ENCODE data around the gene OSBPL2. TPM values are rescaled to one million over a fixed set of nuclear protein-coding genes. Genes with fewer than 3 reads are reported as not detected.

The OSBPL2 gene
- total RNA-seq, 1 donor from 2014 or later, result 29.2 TPM

GRCh38 chr20:62288535-62289105 is 50.3 kb downstream of the OSBPL2 start:
- Mint-ChIP-seq H3K4me3 (no peak overlapping the region), H3K27me3 (no peaks in the 10 kb centered on the region)
- intact Hi-C loops (cut with micrococcal nuclease), result no loop called here

GRCh38 chr20:62289131-62289530 is 50.8 kb downstream of the OSBPL2 start:
- intact Hi-C loops (cut with micrococcal nuclease), result no loop called here
- no peak for DNase-seq
- H3K27me3 Mint-ChIP-seq, result no peaks in the 10 kb centered on the region
- no peak overlapping the region for H3K27ac Mint-ChIP-seq
- H3K4me3 Mint-ChIP-seq, result no peak overlapping the region
- peaks cover 19% of the 10 kb centered on the region for H3K36me3 Mint-ChIP-seq (ENCODE audit: low read depth)
- peaks cover 3% of the 10 kb centered on the region for H3K4me1 Mint-ChIP-seq
- no peaks in the 10 kb centered on the region for H3K9me3 Mint-ChIP-seq

More at GRCh38 chr20:62288535-62289105, 50.3 kb downstream of the OSBPL2 start:
- Mint-ChIP-seq H3K9me3 (no peaks in the 10 kb centered on the region), H3K36me3 (ENCODE audit: low read depth) (peaks cover 19% of the 10 kb centered on the region), H3K27ac (no peak overlapping the region), H3K4me1 (peaks cover 3% of the 10 kb centered on the region)
- no peak for DNase-seq

- no peak for DNase-seq
- H3K36me3 Mint-ChIP-seq (ENCODE audit: low read depth), result peaks cover 18% of the 10 kb centered on the region
- no peak overlapping the region for H3K4me3 Mint-ChIP-seq
- peaks cover 3% of the 10 kb centered on the region for H3K4me1 Mint-ChIP-seq
- no peak overlapping the region for H3K27ac Mint-ChIP-seq
- H3K9me3 Mint-ChIP-seq, result no peaks in the 10 kb centered on the region
- no peaks in the 10 kb centered on the region for H3K27me3 Mint-ChIP-seq
- intact Hi-C loops (cut with micrococcal nuclease), result no loop called here
Observed at GRCh38 chr20:62289898-62290297, 51.6 kb downstream of the OSBPL2 start.

- H3K4me1 Mint-ChIP-seq, result peaks cover 3% of the 10 kb centered on the region
- H3K36me3 Mint-ChIP-seq (ENCODE audit: low read depth), result peaks cover 20% of the 10 kb centered on the region
Observed at GRCh38 chr20:62291251-62292066, 53.1 kb downstream of the OSBPL2 start.

GRCh38 chr20:62292108-62292507 is 53.8 kb downstream of the OSBPL2 start:
- H3K36me3 Mint-ChIP-seq (ENCODE audit: low read depth), result peaks cover 17% of the 10 kb centered on the region
- no peak overlapping the region for H3K4me3 Mint-ChIP-seq
- peaks cover 3% of the 10 kb centered on the region for H3K4me1 Mint-ChIP-seq
- DNase-seq, result no peak
- no peak overlapping the region for H3K27ac Mint-ChIP-seq
- no peaks in the 10 kb centered on the region for H3K27me3 Mint-ChIP-seq
- intact Hi-C loops (cut with micrococcal nuclease), result no loop called here
- H3K9me3 Mint-ChIP-seq, result no peaks in the 10 kb centered on the region

More at GRCh38 chr20:62291251-62292066, 53.1 kb downstream of the OSBPL2 start:
- H3K9me3 Mint-ChIP-seq, result no peaks in the 10 kb centered on the region
- no peak overlapping the region for H3K4me3 Mint-ChIP-seq
- H3K27ac Mint-ChIP-seq, result no peak overlapping the region
- intact Hi-C loops (cut with micrococcal nuclease), result no loop called here
- no peaks in the 10 kb centered on the region for H3K27me3 Mint-ChIP-seq
- no peak for DNase-seq

- Mint-ChIP-seq H3K27me3 (no peaks in the 10 kb centered on the region), H3K4me1 (peaks cover 3% of the 10 kb centered on the region), H3K4me3 (no peak overlapping the region), H3K27ac (no peak overlapping the region), H3K9me3 (no peaks in the 10 kb centered on the region), H3K36me3 (ENCODE audit: low read depth) (peaks cover 17% of the 10 kb centered on the region)
- DNase-seq, result no peak
- intact Hi-C loops (cut with micrococcal nuclease), result no loop called here
Observed at GRCh38 chr20:62293111-62293784, 54.9 kb downstream of the OSBPL2 start.

GRCh38 chr20:62293946-62294345 is 55.6 kb downstream of the OSBPL2 start:
- Mint-ChIP-seq H3K27ac (no peak overlapping the region), H3K36me3 (ENCODE audit: low read depth) (peaks cover 17% of the 10 kb centered on the region), H3K27me3 (no peaks in the 10 kb centered on the region), H3K4me1 (peaks cover 3% of the 10 kb centered on the region), H3K4me3 (no peak overlapping the region), H3K9me3 (no peaks in the 10 kb centered on the region)
- intact Hi-C loops (cut with micrococcal nuclease), result no loop called here
- no peak for DNase-seq

- Mint-ChIP-seq H3K27ac (no peak overlapping the region), H3K9me3 (no peaks in the 10 kb centered on the region), H3K4me3 (no peak overlapping the region), H3K36me3 (ENCODE audit: low read depth) (peaks cover 17% of the 10 kb centered on the region), H3K27me3 (no peaks in the 10 kb centered on the region), H3K4me1 (peaks cover 3% of the 10 kb centered on the region)
- intact Hi-C loops (cut with micrococcal nuclease), result no loop called here
- no peak for DNase-seq
Observed at GRCh38 chr20:62294516-62294915, 56.2 kb downstream of the OSBPL2 start.

GRCh38 chr20:62296724-62297448 is 58.6 kb downstream of the OSBPL2 start:
- intact Hi-C loops (cut with micrococcal nuclease), result no loop called here
- Mint-ChIP-seq H3K27ac (no peak overlapping the region), H3K4me3 (no peak overlapping the region), H3K27me3 (no peaks in the 10 kb centered on the region), H3K36me3 (ENCODE audit: low read depth) (peaks cover 15% of the 10 kb centered on the region), H3K4me1 (peaks cover 7% of the 10 kb centered on the region), H3K9me3 (no peaks in the 10 kb centered on the region)
- no peak for DNase-seq

GRCh38 chr20:62297449-62298227 is 59.3 kb downstream of the OSBPL2 start:
- H3K36me3 Mint-ChIP-seq (ENCODE audit: low read depth), result peaks cover 12% of the 10 kb centered on the region
- H3K27ac Mint-ChIP-seq, result no peak overlapping the region
- no peak for DNase-seq
- intact Hi-C loops (cut with micrococcal nuclease), result no loop called here
- H3K27me3 Mint-ChIP-seq, result no peaks in the 10 kb centered on the region
- H3K4me1 Mint-ChIP-seq, result peaks cover 5% of the 10 kb centered on the region
- H3K9me3 Mint-ChIP-seq, result no peaks in the 10 kb centered on the region
- H3K4me3 Mint-ChIP-seq, result no peak overlapping the region

GRCh38 chr20:62298577-62299249 is 60.4 kb downstream of the OSBPL2 start:
- no peak overlapping the region for H3K27ac Mint-ChIP-seq
- peaks cover 15% of the 10 kb centered on the region for H3K36me3 Mint-ChIP-seq (ENCODE audit: low read depth)
- no peaks in the 10 kb centered on the region for H3K27me3 Mint-ChIP-seq
- H3K9me3 Mint-ChIP-seq, result no peaks in the 10 kb centered on the region
- H3K4me1 Mint-ChIP-seq, result peaks cover 5% of the 10 kb centered on the region
- no peak for DNase-seq
- intact Hi-C loops (cut with micrococcal nuclease), result no loop called here
- H3K4me3 Mint-ChIP-seq, result no peak overlapping the region

GRCh38 chr20:62299666-62300236 is 61.4 kb downstream of the OSBPL2 start:
- H3K36me3 Mint-ChIP-seq (ENCODE audit: low read depth), result peaks cover 16% of the 10 kb centered on the region
- no peaks in the 10 kb centered on the region for H3K27me3 Mint-ChIP-seq
- H3K27ac Mint-ChIP-seq, result no peak overlapping the region
- no peak overlapping the region for H3K4me3 Mint-ChIP-seq
- DNase-seq, result no peak
- no peaks in the 10 kb centered on the region for H3K9me3 Mint-ChIP-seq
- intact Hi-C loops (cut with micrococcal nuclease), result loop anchor here (5.0 kb wide), 4 partner anchors 68 to 493 kb away; partner anchors contain the start of genes CABLES2 and LAMA5
- peaks cover 13% of the 10 kb centered on the region for H3K4me1 Mint-ChIP-seq

Data from activated CD4-positive, alpha-beta T cell treated with anti-CD3 and anti-CD28 coated beads, Interleukin-2, amount 10 ng/mL, durations not matched to agents 24 days and 14 days (primary cell).